BJ (cell line): ENCODE results near the gene NPTN. TPM values are rescaled to one million over a fixed set of nuclear protein-coding genes. Genes with fewer than 3 reads are reported as not detected.

Source experiments
- CTCF ChIA-PET: fragments of 350-600 bp; formaldehyde crosslinking; extraction: SDS; loops from one replicate; lab custom pipeline; 2021; ENCODE audit warnings: antibody characterized with exemption, inconsistent platforms; lab: Yijun Ruan, JAX
- POLR2A ChIA-PET: fragments of 300-600 bp; sonication (Branson Sonifier 250); formaldehyde crosslinking; extraction: SDS; loops from one replicate; lab custom pipeline; 2021; ENCODE audit warnings: antibody characterized with exemption; lab: Charles Lee
- DNase-seq: peaks from one replicate; pipeline ENCODE4 v3.0.0-alpha.2; 2011; ENCODE audit warnings: low read depth
- H3K27me3 ChIP-seq: 2 replicates; pipeline ENCODE4 v1.6.0; 2011; ENCODE audit warnings: low read length; ENCODE audit not compliant: control insufficient read depth, insufficient read depth
- H3K36me3 ChIP-seq: 2 replicates; pipeline ENCODE4 v1.5.1; 2011; ENCODE audit warnings: low read length; ENCODE audit not compliant: control insufficient read depth, insufficient read depth
- H3K4me3 ChIP-seq: 2 replicates; pipeline ENCODE4 v1.5.1; 2011; ENCODE audit warnings: low read depth, mild to moderate bottlenecking, control low read depth, low read length
- CTCF ChIP-seq: IDR thresholded peaks from 2 replicates; pipeline ENCODE4 v1.5.1; 2011; ENCODE audit warnings: low read depth, mild to moderate bottlenecking, control low read depth, inconsistent platforms, low read length, moderate library complexity; ENCODE audit not compliant: insufficient read depth
- polyA plus RNA-seq: library from polyadenylated mRNA; depleted of rRNA; stranded (reverse); fragments of >200 nt; gene quantifications from 2 replicates; pipeline ENCODE4 v1.2.3, GENCODE V29; 2011

The NPTN gene
- polyA plus RNA-seq, 1 experiment = 406 TPM

- POLR2A ChIA-PET = no interaction called here
- CTCF ChIA-PET = interaction anchor here (1.1 to 2.3 kb wide), 4 partner anchors 19 to 266 kb away, joined by 3 to 6 read pairs (median 3); no protein-coding TSS in a partner anchor
- DNase-seq = no peak
- no peaks in the 10 kb centered on the region for H3K27me3 ChIP-seq
- no peak overlapping the region for H3K4me3 ChIP-seq
- TF ChIP-seq CTCF = no peak
- no peaks in the 10 kb centered on the region for H3K36me3 ChIP-seq
Measured at GRCh38 chr15:73608475-73608874, 24.7 kb downstream of the NPTN start.

- Histone ChIP-seq H3K27me3 (no peaks in the 10 kb centered on the region), H3K4me3 (no peak overlapping the region), H3K36me3 (no peaks in the 10 kb centered on the region)
- POLR2A ChIA-PET = no interaction called here
- DNase-seq = no peak
- CTCF ChIA-PET = interaction anchor here (1.1 to 2.3 kb wide), 4 partner anchors 9 to 97 kb away, joined by 3 to 6 read pairs (median 4); no protein-coding TSS in a partner anchor
- no peak for TF ChIP-seq CTCF
Measured at GRCh38 chr15:73607843-73608242, 25.3 kb downstream of the NPTN start.

GRCh38 chr15:73607405-73607804 lies 25.8 kb downstream of the NPTN start:
- H3K36me3 ChIP-seq = no peaks in the 10 kb centered on the region
- ChIA-PET POLR2A (no interaction called here), CTCF (interaction anchor here (1.3 to 2.2 kb wide), 3 partner anchors 10 to 29 kb away, joined by 3 to 9 read pairs (median 6); no protein-coding TSS in a partner anchor)
- H3K27me3 ChIP-seq = no peaks in the 10 kb centered on the region
- no peak overlapping the region for H3K4me3 ChIP-seq
- no peak for TF ChIP-seq CTCF
- DNase-seq = no peak

GRCh38 chr15:73605759-73606436 lies 27.3 kb downstream of the NPTN start:
- no peaks in the 10 kb centered on the region for H3K36me3 ChIP-seq
- ChIA-PET CTCF (interaction anchor here (0.6 to 2.2 kb wide), 7 partner anchors 11 to 86 kb away, joined by 3 to 9 read pairs (median 3); no protein-coding TSS in a partner anchor), POLR2A (no interaction called here)
- TF ChIP-seq CTCF = no peak
- no peak overlapping the region for H3K4me3 ChIP-seq
- no peak for DNase-seq
- H3K27me3 ChIP-seq = no peaks in the 10 kb centered on the region

- ChIA-PET CTCF (interaction anchor here (1.2 to 1.5 kb wide), 2 partner anchors 26 to 31 kb away, joined by 3 to 4 read pairs; no protein-coding TSS in a partner anchor), POLR2A (no interaction called here)
- no peak for DNase-seq
- no peaks in the 10 kb centered on the region for H3K36me3 ChIP-seq
- no peaks in the 10 kb centered on the region for H3K27me3 ChIP-seq
- no peak for TF ChIP-seq CTCF
- H3K4me3 ChIP-seq = no peak overlapping the region
Measured at GRCh38 chr15:73604477-73604876, 28.7 kb downstream of the NPTN start.
